Smooth muscle cell (in vitro differentiated cells): Measurements from ENCODE around the gene PRMT2. TPM values are rescaled to one million over a fixed set of nuclear protein-coding genes. Genes with fewer than 3 reads are reported as not detected.

ENCODE experiments used
- DNase-seq: peaks from one replicate; lab custom pipeline; 2025; ENCODE audit not compliant: unreplicated experiment; lab: John Stamatoyannopoulos, UW
- H2AFZ ChIP-seq: fragments of 200-600 bp; sonication (generic); 2 replicates; pipeline ENCODE4 v1.6.0; 2016; ENCODE audit warnings: antibody characterized with exemption, low read depth, mild to moderate bottlenecking
- H3F3A ChIP-seq: fragments of 200-600 bp; sonication (generic); 2 replicates; pipeline ENCODE4 v1.6.0; 2017; ENCODE audit warnings: antibody characterized with exemption, low read depth
- H3K27ac ChIP-seq: fragments of 200-600 bp; sonication (generic); 2 replicates; pipeline ENCODE4 v1.5.1; 2016; ENCODE audit warnings: low read depth, mild to moderate bottlenecking
- H3K27me3 ChIP-seq: fragments of 200-600 bp; sonication (generic); 2 replicates; pipeline ENCODE4 v1.6.1; 2016; ENCODE audit warnings: low read depth, mild to moderate bottlenecking
- H3K36me3 ChIP-seq: fragments of 200-600 bp; sonication (generic); 2 replicates; pipeline ENCODE4 v1.5.1; 2016; ENCODE audit warnings: low read depth
- H3K4me1 ChIP-seq: fragments of 200-600 bp; sonication (generic); 2 replicates; pipeline ENCODE4 v1.5.1; 2016; ENCODE audit warnings: low read depth
- H3K4me2 ChIP-seq: fragments of 200-600 bp; sonication (generic); 2 replicates; pipeline ENCODE4 v1.6.0; 2016; ENCODE audit warnings: mild to moderate bottlenecking
- H3K4me3 ChIP-seq: fragments of 200-600 bp; sonication (generic); 2 replicates; pipeline ENCODE4 v1.5.1; 2016; ENCODE audit warnings: mild to moderate bottlenecking
- H3K79me2 ChIP-seq: fragments of 200-600 bp; sonication (generic); 2 replicates; pipeline ENCODE4 v1.6.0; 2016; ENCODE audit warnings: low read depth, mild to moderate bottlenecking
- H3K9ac ChIP-seq: fragments of 200-600 bp; sonication (generic); 2 replicates; pipeline ENCODE4 v1.6.0; 2016; ENCODE audit warnings: low read depth
- H3K9me3 ChIP-seq: fragments of 200-600 bp; sonication (generic); replicated peaks from 2 replicates; pipeline ENCODE4 v1.5.1; 2016; ENCODE audit warnings: low read depth
- H4K20me1 ChIP-seq: fragments of 200-600 bp; sonication (generic); 2 replicates; pipeline ENCODE4 v1.6.0; 2016; ENCODE audit warnings: low read depth
- WGBS: methylation state at CpG from one replicate; pipeline ENCODE4 v1.1.7; 2016; ENCODE audit warnings: low lambda C conversion rate; 5-methylcytosine and 5-hydroxymethylcytosine counted together
- polyA plus RNA-seq: library from polyadenylated mRNA; unstranded; fragments of >200 nt; fragmentation: Nextera tagmentation; extraction: Ambion mirVana; gene quantifications from 2 replicates; pipeline ENCODE4 v1.2.1, GENCODE V29; 2016
- total RNA-seq: library from RNA; depleted of rRNA; stranded (reverse); fragments of >200 nt; gene quantifications from 2 replicates; pipeline ENCODE4 v1.2.3, GENCODE V29; 2014
- TF ChIP-seq, protein P1 (sequence below): fragments of 200-600 bp; sonication (generic); IDR thresholded peaks from 2 replicates; pipeline ENCODE4 v1.5.1; 2017; ENCODE audit warnings: borderline replicate concordance, mild to moderate bottlenecking, antibody characterized with exemption; ENCODE audit not compliant: insufficient read depth, poor library complexity, severe bottlenecking

Gene PRMT2
- total and polyA plus RNA-seq, 2 experiments from 2014 or later, result 61.9 to 97.9 TPM

- H3K27ac ChIP-seq, result no peak overlapping the region
- no peaks in the 10 kb centered on the region for H4K20me1 ChIP-seq
- DNase-seq, result no peak
- no peak overlapping the region for H3K4me3 ChIP-seq
- no peak overlapping the region for H2AFZ ChIP-seq
- H3K36me3 ChIP-seq, result no peaks in the 10 kb centered on the region
- no peak overlapping the region for H3K4me2 ChIP-seq
- TF ChIP-seq, protein P1, sequence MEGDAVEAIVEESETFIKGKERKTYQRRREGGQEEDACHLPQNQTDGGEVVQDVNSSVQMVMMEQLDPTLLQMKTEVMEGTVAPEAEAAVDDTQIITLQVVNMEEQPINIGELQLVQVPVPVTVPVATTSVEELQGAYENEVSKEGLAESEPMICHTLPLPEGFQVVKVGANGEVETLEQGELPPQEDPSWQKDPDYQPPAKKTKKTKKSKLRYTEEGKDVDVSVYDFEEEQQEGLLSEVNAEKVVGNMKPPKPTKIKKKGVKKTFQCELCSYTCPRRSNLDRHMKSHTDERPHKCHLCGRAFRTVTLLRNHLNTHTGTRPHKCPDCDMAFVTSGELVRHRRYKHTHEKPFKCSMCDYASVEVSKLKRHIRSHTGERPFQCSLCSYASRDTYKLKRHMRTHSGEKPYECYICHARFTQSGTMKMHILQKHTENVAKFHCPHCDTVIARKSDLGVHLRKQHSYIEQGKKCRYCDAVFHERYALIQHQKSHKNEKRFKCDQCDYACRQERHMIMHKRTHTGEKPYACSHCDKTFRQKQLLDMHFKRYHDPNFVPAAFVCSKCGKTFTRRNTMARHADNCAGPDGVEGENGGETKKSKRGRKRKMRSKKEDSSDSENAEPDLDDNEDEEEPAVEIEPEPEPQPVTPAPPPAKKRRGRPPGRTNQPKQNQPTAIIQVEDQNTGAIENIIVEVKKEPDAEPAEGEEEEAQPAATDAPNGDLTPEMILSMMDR, result no peak
- H3K4me1 ChIP-seq, result no peaks in the 10 kb centered on the region
- no peaks in the 10 kb centered on the region for H3K27me3 ChIP-seq
- H3K9me3 ChIP-seq, result no peaks in the 10 kb centered on the region
- no peaks in the 10 kb centered on the region for H3K79me2 ChIP-seq
- H3K9ac ChIP-seq, result no peak overlapping the region
- no peaks in the 10 kb centered on the region for H3F3A ChIP-seq
- WGBS, result 94% methylated on average over 2 of the region's 2 CpGs
Observed at GRCh38 chr21:46616050-46616449, 19.4 kb upstream of the PRMT2 start.

GRCh38 chr21:46616656-46617055 lies 18.8 kb upstream of the PRMT2 start:
- DNase-seq, result no peak
- Histone ChIP-seq H3K27me3 (no peaks in the 10 kb centered on the region), H2AFZ (no peak overlapping the region), H3K9me3 (no peaks in the 10 kb centered on the region), H4K20me1 (no peaks in the 10 kb centered on the region), H3K27ac (no peak overlapping the region), H3K4me2 (no peak overlapping the region), H3K4me3 (no peak overlapping the region), H3F3A (no peaks in the 10 kb centered on the region), H3K4me1 (peaks cover 4% of the 10 kb centered on the region), H3K79me2 (no peaks in the 10 kb centered on the region), H3K36me3 (no peaks in the 10 kb centered on the region), H3K9ac (no peak overlapping the region)
- 97% methylated on average over 1 of the region's 1 CpG for WGBS
- TF ChIP-seq, protein P1, result no peak

DNA sequence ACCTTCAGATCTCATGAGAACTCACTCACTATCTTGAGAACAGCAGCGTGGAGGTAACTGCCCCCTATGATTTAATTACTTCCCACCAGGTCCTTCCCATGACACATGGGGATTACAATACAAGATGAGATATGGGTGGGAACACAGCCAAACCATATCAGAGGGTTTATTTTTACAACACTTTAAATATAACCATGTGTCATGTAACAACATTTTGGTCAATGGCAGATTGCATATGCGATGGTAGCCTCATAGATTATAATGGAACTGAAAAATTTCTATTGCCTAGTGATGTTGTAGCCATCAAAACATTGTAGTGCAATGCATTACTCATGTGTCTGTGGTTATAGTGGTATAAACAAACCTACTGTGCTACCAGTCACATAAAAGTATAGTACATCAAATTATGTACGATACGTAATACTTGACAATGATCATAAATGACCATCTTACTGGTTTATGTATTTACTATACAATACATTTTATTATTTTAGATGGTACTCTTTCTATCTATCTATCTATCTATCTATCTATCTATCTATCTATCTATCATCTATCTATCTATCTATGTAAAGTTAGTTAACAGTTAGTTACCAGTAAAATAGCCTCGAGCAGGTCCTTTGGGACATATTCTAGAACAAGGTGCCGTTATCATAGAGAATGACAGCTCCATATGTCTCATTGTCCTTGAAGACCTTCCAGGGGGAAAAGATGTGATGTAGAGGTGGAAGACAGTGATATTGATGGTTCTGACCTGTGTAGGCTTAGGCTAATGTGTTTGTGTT lies 18.0 kb upstream of the PRMT2 start:
- Histone ChIP-seq H3K27me3 (no peaks in the 10 kb centered on the region), H3K9me3 (no peaks in the 10 kb centered on the region), H3K79me2 (no peaks in the 10 kb centered on the region), H3K4me1 (peaks cover 13% of the 10 kb centered on the region), H3K4me3 (no peak overlapping the region), H3K4me2 (no peak overlapping the region), H3K9ac (no peak overlapping the region), H4K20me1 (no peaks in the 10 kb centered on the region), H3K36me3 (no peaks in the 10 kb centered on the region), H2AFZ (no peak overlapping the region), H3F3A (no peaks in the 10 kb centered on the region), H3K27ac (no peak overlapping the region)
- TF ChIP-seq, protein P1, result no peak
- 87% methylated on average over 6 of the region's 6 CpGs for WGBS
- no peak for DNase-seq
